Memory B cell (primary cell): ENCODE measurements around the gene PCDHGC4.

ENCODE experiments used
- ATAC-seq: fragments of 150-1000 bp; cut with Tn5 transposase; 2 replicates; pipeline ENCODE4 v1.10.0; 2021; ENCODE audit warnings: low read depth, mild to moderate bottlenecking, moderate library complexity
- DNase-seq, 2 donors: peaks; one replicate each; pipeline ENCODE4 v3.0.0; 2022; ENCODE audit warnings: low spot score in 2 of 2
- H3K27ac Mint-ChIP-seq: one replicate; pipeline ENCODE4 v1.8.0; 2022; ENCODE audit warnings: mild to moderate bottlenecking, moderate library complexity, mixed read lengths
- H3K27me3 Mint-ChIP-seq: one replicate; pipeline ENCODE4 v1.8.0; 2022; ENCODE audit warnings: mixed read lengths
- H3K36me3 Mint-ChIP-seq: one replicate; pipeline ENCODE4 v1.8.0; 2022; ENCODE audit warnings: mild to moderate bottlenecking, mixed read lengths
- H3K4me1 Mint-ChIP-seq: one replicate; pipeline ENCODE4 v1.8.0; 2022; ENCODE audit warnings: mixed read lengths
- H3K4me3 Mint-ChIP-seq: one replicate; pipeline ENCODE4 v1.8.0; 2022; ENCODE audit warnings: mild to moderate bottlenecking, moderate library complexity, mixed read lengths
- H3K9me3 Mint-ChIP-seq: one replicate; pipeline ENCODE4 v1.8.0; 2022; ENCODE audit warnings: mixed read lengths

The PCDHGC4 gene

DNA sequence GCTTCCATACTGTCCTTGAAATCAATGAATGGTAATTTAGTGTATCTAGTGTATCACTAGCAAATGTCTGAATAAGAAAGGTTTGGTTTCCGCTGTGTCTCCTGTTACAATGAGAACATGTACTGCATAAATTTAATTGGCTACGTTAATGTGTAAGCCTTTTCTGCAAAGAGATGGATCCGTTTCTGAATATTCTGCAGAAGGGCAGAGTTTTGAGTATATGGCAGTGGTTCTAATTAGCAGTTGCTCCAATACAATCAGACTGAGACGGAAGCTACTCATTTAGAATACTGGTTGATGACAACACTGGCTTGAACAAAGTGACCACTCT is 555 bp upstream of the PCDHGC4 start:
- Mint-ChIP-seq H3K4me3 (peak overlapping the region; percentile 70), H3K36me3 (no peaks in the 10 kb centered on the region), H3K27ac (no peak overlapping the region), H3K27me3 (peaks cover 26% of the 10 kb centered on the region), H3K9me3 (no peaks in the 10 kb centered on the region), H3K4me1 (peaks cover 7% of the 10 kb centered on the region)
- no peak for DNase-seq
- no peak for ATAC-seq

DNA sequence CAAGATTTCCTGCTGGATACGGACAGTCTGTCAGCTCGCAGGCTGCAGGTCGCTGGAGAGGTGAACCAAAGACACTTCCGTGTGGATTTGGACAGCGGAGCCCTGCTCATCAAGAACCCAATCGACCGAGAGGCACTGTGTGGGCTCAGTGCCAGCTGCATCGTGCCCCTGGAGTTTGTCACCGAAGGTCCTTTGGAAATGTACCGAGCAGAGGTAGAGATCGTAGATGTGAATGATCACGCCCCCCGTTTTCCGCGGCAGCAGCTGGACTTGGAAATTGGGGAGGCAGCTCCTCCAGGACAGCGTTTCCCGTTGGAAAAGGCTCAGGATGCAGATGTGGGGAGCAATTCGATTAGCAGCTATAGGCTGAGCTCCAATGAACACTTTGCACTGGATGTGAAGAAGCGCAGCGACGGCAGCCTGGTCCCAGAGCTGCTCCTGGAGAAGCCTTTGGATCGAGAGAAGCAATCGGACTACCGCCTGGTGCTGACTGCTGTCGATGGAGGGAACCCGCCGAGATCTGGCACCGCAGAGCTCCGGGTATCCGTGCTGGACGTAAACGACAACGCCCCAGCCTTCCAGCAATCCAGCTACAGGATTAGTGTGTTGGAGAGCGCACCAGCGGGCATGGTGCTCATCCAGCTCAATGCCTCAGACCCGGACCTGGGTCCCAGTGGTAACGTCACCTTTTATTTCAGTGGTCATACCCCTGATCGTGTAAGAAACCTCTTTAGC is 658 bp downstream of the PCDHGC4 start:
- H3K4me3 Mint-ChIP-seq: peak overlapping the region; percentile 12
- DNase-seq (no peak), ATAC-seq (peak; percentile 27)
- H3K27me3 Mint-ChIP-seq: peaks cover 29% of the 10 kb centered on the region
- H3K27ac Mint-ChIP-seq: no peak overlapping the region
- no peaks in the 10 kb centered on the region for H3K9me3 Mint-ChIP-seq
- H3K4me1 Mint-ChIP-seq: peaks cover 7% of the 10 kb centered on the region
- no peaks in the 10 kb centered on the region for H3K36me3 Mint-ChIP-seq

DNA sequence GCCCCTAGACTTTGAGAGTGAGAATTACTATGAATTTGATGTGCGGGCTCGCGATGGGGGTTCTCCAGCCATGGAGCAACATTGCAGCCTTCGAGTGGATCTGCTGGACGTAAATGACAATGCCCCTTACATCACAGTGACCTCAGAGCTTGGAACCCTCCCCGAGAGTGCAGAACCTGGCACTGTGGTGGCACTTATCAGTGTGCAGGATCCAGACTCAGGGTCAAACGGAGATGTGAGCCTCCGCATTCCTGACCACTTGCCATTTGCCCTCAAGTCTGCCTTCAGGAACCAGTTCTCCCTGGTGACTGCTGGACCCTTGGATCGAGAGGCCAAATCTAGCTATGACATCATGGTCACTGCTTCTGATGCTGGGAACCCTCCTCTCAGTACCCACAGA is 1.3 kb downstream of the PCDHGC4 start:
- Mint-ChIP-seq H3K27ac (no peak overlapping the region), H3K9me3 (no peaks in the 10 kb centered on the region), H3K36me3 (peaks cover 1% of the 10 kb centered on the region), H3K4me1 (peaks cover 10% of the 10 kb centered on the region), H3K4me3 (no peak overlapping the region), H3K27me3 (peaks cover 33% of the 10 kb centered on the region)
- DNase-seq (no peak), ATAC-seq (no peak)

DNA sequence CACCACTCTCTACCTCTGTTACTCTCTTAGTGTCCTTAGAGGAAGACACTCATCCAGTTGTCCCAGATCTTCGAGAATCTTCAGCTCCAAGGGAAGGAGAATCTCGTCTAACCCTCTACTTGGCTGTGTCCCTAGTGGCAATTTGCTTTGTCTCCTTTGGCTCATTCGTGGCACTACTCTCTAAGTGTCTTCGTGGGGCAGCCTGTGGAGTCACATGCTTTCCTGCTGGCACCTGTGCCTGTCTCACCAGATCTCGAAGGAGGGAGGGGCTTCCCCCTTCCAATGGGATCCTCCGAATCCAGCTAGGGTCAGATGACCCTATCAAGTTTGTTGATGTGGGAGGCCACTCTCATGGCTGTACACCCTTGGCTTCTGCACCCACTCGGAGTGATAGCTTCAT is 2.3 kb downstream of the PCDHGC4 start:
- H3K9me3 Mint-ChIP-seq: no peaks in the 10 kb centered on the region
- peaks cover 16% of the 10 kb centered on the region for H3K4me1 Mint-ChIP-seq
- no peak overlapping the region for H3K27ac Mint-ChIP-seq
- DNase-seq (no peak), ATAC-seq (no peak)
- peaks cover 1% of the 10 kb centered on the region for H3K36me3 Mint-ChIP-seq
- no peak overlapping the region for H3K4me3 Mint-ChIP-seq
- peaks cover 37% of the 10 kb centered on the region for H3K27me3 Mint-ChIP-seq

DNA sequence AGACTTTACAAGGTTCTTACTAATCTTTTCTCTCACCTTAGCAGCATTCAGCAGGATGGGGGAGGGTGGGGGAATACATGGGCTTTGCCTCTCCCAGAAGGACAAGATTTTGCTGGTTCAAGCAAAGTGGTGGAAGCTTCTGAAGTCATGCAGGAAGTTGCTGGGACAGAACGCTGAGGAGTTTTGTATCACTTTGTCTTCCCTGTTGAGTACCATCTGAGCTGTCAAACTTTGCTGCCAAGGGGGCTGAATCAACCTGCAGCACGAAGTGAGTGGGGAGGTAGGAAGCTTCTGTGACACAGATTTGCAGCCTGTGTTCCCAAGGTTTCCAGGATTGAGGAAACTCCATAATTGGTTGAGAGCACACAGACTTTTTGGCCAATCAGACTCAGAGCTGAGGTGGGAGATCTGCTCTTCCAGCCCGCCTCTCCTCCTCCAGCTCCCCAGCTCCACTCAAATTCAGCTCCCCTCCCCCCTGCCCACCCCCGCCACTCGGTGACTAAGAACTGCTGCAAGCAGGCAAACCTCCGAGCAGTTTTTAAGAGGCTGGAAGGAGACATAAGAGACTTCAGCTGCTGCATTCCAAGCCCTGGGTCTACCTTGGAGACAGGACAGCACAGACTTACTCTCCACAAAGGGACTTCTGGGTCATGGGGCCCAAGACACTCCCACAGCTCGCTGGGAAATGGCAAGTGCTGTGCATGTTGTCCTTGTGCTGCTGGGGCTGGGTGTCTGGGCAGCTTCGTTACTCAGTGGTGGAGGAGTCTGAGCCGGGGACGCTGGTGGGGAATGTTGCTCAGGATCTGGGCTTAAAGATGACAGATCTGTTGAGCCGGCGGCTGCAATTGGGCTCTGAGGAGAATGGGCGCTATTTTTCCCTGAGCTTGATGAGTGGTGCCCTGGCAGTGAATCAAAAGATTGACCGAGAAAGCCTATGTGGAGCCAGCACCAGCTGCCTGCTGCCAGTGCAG is 4.0 kb downstream of the PCDHGC4 start, which contains the start of gene PCDHGC5:
TSS of gene PCDHGC5 (plus strand) at position 491 of the 971 bp plus-strand sequence. CDS start at position 651, 160 bp downstream.
- ATAC-seq (no peak), DNase-seq (no peak)
- Mint-ChIP-seq H3K9me3 (no peaks in the 10 kb centered on the region), H3K4me3 (no peak within 1 kb of the TSS), H3K27ac (no peak within 1 kb of the TSS), H3K27me3 (peaks cover 27% of the 10 kb centered on the region), H3K36me3 (peaks cover 1% of the 10 kb centered on the region), H3K4me1 (peaks cover 17% of the 10 kb centered on the region)

DNA sequence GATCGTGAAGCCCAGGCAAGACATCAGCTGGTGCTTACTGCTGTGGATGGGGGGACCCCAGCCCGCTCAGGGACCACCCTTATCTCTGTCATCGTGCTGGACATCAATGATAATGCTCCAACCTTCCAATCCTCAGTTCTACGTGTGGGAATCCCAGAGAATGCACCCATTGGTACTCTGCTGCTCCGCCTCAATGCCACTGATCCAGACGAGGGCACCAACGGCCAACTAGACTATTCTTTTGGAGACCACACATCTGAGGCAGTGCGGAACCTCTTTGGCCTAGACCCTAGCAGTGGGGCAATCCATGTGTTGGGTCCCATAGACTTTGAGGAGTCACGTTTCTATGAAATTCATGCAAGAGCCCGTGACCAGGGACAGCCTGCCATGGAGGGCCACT is 5.0 kb downstream of the PCDHGC4 start:
- Mint-ChIP-seq H3K27me3 (peaks cover 24% of the 10 kb centered on the region), H3K9me3 (no peaks in the 10 kb centered on the region)
- ATAC-seq: no peak

DNA sequence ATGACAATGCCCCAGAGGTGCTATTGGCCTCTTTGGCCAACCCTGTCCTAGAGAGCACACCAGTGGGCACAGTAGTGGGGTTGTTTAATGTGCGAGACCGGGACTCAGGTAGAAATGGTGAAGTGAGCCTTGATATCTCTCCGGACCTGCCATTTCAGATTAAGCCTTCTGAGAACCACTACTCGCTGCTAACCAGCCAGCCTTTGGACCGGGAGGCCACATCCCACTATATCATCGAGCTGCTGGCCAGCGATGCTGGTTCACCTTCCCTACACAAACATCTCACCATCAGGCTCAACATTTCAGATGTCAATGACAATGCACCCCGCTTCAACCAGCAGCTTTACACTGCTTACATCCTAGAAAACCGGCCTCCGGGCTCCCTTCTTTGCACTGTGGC is 5.4 kb downstream of the PCDHGC4 start:
- H3K4me1 Mint-ChIP-seq: peaks cover 10% of the 10 kb centered on the region
- H3K36me3 Mint-ChIP-seq: peaks cover 1% of the 10 kb centered on the region
- H3K27ac Mint-ChIP-seq: no peak overlapping the region
- DNase-seq (no peak), ATAC-seq (no peak)
- H3K27me3 Mint-ChIP-seq: peaks cover 24% of the 10 kb centered on the region
- H3K9me3 Mint-ChIP-seq: no peaks in the 10 kb centered on the region
- H3K4me3 Mint-ChIP-seq: no peak overlapping the region

More for the DNA sequence above, 5.0 kb downstream of the PCDHGC4 start:
- DNase-seq: no peak
- Mint-ChIP-seq H3K27ac (no peak overlapping the region), H3K4me1 (peaks cover 9% of the 10 kb centered on the region), H3K4me3 (no peak overlapping the region), H3K36me3 (peaks cover 1% of the 10 kb centered on the region)

DNA sequence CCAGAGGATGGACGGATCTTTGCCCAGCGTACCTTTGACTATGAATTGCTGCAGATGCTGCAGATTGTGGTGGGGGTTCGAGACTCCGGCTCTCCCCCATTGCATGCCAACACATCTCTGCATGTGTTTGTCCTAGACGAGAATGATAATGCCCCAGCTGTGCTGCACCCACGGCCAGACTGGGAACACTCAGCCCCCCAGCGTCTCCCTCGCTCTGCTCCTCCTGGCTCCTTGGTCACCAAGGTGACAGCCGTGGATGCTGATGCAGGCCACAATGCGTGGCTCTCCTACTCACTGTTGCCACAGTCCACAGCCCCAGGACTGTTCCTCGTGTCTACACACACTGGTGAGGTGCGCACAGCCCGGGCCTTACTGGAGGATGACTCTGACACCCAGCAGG is 5.9 kb downstream of the PCDHGC4 start:
- Mint-ChIP-seq H3K27me3 (peaks cover 29% of the 10 kb centered on the region), H3K36me3 (peaks cover 4% of the 10 kb centered on the region), H3K4me1 (peaks cover 12% of the 10 kb centered on the region), H3K27ac (no peak overlapping the region), H3K4me3 (no peak overlapping the region), H3K9me3 (no peaks in the 10 kb centered on the region)
- ATAC-seq (no peak), DNase-seq (no peak)

DNA sequence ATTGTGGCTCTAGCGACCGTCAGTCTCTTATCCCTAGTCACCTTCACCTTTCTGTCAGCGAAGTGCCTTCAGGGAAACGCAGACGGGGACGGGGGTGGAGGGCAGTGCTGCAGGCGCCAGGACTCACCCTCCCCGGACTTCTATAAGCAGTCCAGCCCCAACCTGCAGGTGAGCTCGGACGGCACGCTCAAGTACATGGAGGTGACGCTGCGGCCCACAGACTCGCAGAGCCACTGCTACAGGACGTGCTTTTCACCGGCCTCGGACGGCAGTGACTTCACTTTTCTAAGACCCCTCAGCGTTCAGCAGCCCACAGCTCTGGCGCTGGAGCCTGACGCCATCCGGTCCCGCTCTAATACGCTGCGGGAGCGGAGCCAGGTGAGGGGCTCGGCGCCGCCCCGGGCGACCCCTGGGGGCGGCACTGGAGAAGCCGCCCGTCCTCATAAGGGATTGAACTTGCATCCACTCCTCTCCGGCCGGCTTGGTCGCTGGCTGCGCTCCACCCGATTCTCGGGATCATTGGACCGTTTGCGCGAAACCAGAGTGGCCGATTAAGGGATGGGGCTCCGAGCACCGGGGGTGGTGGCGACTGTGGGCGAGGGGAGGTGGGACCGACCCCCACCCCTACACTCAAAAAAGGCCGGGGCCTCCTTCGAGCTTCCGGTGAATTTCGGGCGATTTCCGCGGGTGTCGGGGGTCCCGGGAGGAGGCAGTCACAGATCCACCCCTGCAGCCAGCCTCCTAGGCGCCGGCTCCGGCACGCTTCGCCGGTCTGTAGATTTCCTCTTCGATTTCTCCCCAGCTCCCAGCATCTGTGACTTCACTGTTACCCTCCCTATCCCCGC is 6.7 kb downstream of the PCDHGC4 start:
- H3K27me3 Mint-ChIP-seq: peaks cover 26% of the 10 kb centered on the region
- peaks cover 12% of the 10 kb centered on the region for H3K4me1 Mint-ChIP-seq
- H3K27ac Mint-ChIP-seq: peak overlapping the region; percentile 73

DNA sequence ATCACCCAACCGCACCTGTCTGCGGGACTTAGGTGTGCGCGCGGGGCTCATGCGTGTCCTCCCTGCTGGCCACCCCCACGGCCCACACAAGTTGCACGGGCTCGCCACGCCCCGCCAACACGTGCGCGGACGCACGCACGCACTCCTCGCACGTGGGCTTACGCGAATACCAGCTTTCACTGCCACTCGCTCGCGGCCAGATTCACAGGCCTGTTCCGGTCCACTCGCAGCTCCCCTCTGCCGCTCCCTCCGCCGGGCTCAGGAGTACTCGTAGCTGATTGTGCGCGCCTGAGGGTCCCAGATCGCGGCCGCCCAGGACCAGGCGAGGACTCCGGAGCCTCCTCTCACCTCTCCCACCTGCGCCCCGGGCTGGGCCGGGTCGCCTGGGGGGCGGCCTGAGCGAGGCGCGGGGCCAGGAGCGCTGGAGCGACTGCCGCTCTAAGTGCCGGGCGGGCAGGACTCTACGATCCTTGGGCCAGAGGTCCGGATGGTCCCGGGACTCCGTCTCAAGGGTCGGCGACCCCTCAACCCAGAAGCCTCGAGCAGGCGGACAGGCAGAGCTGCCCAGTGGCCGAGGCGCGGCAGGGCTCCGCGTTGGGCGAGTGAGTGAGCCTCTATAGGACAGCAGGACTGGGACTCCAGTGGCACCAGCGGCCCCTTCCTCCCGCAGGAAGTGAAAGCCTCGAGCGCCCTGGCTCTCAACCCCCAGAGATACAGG is 7.5 kb downstream of the PCDHGC4 start:
- Mint-ChIP-seq H3K36me3 (peaks cover 4% of the 10 kb centered on the region), H3K4me3 (peak overlapping the region; percentile 88), H3K4me1 (peaks cover 12% of the 10 kb centered on the region), H3K27ac (peak overlapping the region; percentile 73), H3K9me3 (no peaks in the 10 kb centered on the region), H3K27me3 (peaks cover 22% of the 10 kb centered on the region)
- peak; percentile 87 for ATAC-seq
- DNase-seq: peak in 1 of 2 donors; percentile 52

More for the DNA sequence above, 6.7 kb downstream of the PCDHGC4 start:
- peak; percentile 11 for ATAC-seq
- no peak for DNase-seq
- peaks cover 4% of the 10 kb centered on the region for H3K36me3 Mint-ChIP-seq
- no peaks in the 10 kb centered on the region for H3K9me3 Mint-ChIP-seq
- H3K4me3 Mint-ChIP-seq: peak overlapping the region; percentile 88

DNA sequence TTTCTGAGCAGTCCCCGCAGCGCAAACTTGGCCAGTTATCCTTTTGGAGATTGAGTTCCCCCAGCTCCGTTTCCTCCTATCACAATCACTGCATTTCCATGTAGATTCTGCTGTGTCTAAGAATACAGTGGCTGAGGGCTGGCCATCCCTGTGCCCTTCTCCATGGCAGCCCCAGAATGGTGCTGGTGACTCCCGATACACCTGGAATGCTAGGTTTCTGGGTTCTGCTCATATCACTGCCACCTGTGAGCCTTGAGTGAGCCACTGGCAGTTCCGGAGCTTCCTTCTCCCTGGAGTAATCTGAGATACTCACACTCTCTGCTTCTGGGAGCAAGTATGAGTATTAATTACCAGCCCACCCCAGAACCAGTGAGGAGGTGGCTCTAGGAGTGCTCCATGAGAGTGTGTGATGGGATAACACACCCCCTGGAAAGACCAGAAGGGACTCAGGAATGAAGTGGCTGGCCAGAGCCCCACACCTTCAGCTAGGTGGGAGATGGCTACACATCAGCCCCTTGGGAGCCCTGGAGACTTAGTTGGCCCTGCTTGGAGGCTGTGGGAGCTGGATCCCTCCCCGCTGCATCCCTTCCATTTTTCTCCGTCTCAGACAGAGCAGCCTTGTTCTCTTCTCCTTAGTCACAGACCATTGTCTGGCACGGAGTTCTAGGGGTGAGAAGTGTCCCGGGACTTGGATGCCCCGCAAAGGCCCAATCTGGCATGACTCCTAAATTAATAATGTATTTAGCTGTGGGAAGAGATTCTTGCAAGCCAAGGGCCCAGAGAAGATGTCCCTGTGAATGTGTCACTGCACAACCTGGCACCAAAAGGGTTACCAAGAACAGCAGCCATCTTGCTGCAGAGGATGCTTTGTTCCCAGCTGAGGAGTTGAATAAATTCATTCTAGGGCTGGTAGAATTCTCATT is 8.9 kb downstream of the PCDHGC4 start:
- Mint-ChIP-seq H3K27me3 (peaks cover 18% of the 10 kb centered on the region), H3K27ac (no peak overlapping the region), H3K4me3 (no peak overlapping the region), H3K36me3 (peaks cover 4% of the 10 kb centered on the region), H3K4me1 (peaks cover 12% of the 10 kb centered on the region), H3K9me3 (no peaks in the 10 kb centered on the region)
- ATAC-seq (no peak), DNase-seq (no peak)

DNA sequence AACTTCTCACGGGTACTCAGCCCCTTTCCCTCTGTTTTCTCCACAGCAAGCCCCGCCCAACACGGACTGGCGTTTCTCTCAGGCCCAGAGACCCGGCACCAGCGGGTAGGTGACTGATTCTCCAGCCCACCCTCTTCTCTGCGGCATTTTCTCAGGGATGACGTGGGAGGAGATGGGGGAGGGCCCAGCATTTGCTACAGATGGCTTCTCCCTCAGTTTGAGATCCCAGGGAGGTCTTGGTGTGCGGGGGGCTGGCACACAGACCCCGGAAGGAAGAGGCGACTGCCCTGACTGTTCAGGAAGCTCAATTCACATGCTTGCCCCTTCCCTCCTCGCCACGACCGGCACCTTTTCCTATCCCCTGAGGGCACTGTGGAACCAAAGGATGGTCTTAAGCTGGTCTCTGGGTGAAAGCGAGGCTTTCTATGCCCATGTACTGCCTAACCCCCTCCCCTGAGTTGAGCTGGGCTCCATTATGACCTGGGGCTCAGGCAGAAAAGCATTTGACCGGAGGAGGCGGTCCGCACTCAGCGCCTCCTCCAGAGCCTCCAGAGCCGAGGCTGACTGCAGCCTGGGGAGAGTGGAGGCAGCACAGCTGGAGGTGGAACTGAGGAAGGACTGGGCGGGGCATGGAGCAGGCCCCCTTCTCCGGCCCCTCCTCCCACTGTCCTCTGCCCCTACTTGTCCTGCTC is 10.1 kb downstream of the PCDHGC4 start:
- no peak for DNase-seq
- Mint-ChIP-seq H3K4me3 (peak overlapping the region; percentile 1), H3K36me3 (peaks cover 4% of the 10 kb centered on the region), H3K27me3 (peaks cover 18% of the 10 kb centered on the region), H3K9me3 (no peaks in the 10 kb centered on the region), H3K4me1 (peaks cover 12% of the 10 kb centered on the region), H3K27ac (no peak overlapping the region)
- ATAC-seq: no peak
